HEK293 (cell line): ENCODE data around the gene TAPBP.
A peak's percentile ranks its signal among the peaks of the same experiment; 100 is the strongest.
"Not testable (repeated sequence)": the region's sequence is repeated elsewhere in the genome, so short reads cannot be mapped to it uniquely, and the experiment has no call there.

ENCODE experiments used
- CTCF ChIA-PET: fragments of 350-600 bp; formaldehyde crosslinking; extraction: SDS; loops from one replicate; lab custom pipeline; 2021; ENCODE audit warnings: antibody characterized with exemption; lab: Yijun Ruan, JAX
- POLR2A ChIA-PET: fragments of 300-600 bp; formaldehyde crosslinking; extraction: SDS; loops from one replicate; lab custom pipeline; 2020; ENCODE audit warnings: antibody characterized with exemption, inconsistent platforms; lab: Yijun Ruan, JAX
- H3K27ac ChIP-seq: fragments of 200-500 bp; sonication (Bioruptor generic); 2 replicates; pipeline ENCODE4 v1.5.1; 2014; ENCODE audit warnings: low read depth, low read length, control low read depth, inconsistent platforms; ENCODE audit errors: extremely low read depth
- H3K36me3 ChIP-seq, 2 experiments: fragments of 200-500 bp in 1 of 2; sonication (Bioruptor generic) in 1 of 2; 1 replicate in 1 of 2; 2 replicates in 1 of 2; pipeline ENCODE4 v1.5.1; 2014 to 2017; ENCODE audit warnings: inconsistent platforms in 2 of 2, low read length in 2 of 2; ENCODE audit not compliant: control insufficient read depth in 2 of 2, insufficient read depth in 1 of 2
- H3K4me1 ChIP-seq: fragments of 200-500 bp; sonication (Bioruptor generic); 2 replicates; pipeline ENCODE4 v1.5.1; 2014; ENCODE audit warnings: mild to moderate bottlenecking, low read length, inconsistent platforms; ENCODE audit not compliant: control insufficient read depth, insufficient read depth
- H3K4me3 ChIP-seq: 2 replicates; pipeline ENCODE4 v1.5.1; 2011; ENCODE audit warnings: low read depth, mild to moderate bottlenecking, control low read depth, low read length, moderate library complexity
- H3K9me3 ChIP-seq: fragments of 200-500 bp; sonication (Bioruptor generic); 2 replicates; pipeline ENCODE4 v1.5.1; 2014; ENCODE audit warnings: low read depth, low read length, inconsistent platforms; ENCODE audit not compliant: control insufficient read depth, insufficient read depth
- EGR2 ChIP-seq: fragments of 450-650 bp; formaldehyde crosslinking; IDR thresholded peaks from 2 replicates; pipeline ENCODE4 v1.5.1; 2016; ENCODE audit warnings: low read depth, missing biosample characterization, missing genetic modification characterization
- HOXC10 ChIP-seq: sonication (generic); formaldehyde crosslinking; IDR thresholded peaks from 2 replicates; pipeline ENCODE4 v1.8.1; 2023; ENCODE audit warnings: mild to moderate bottlenecking, missing genetic modification reagents
- KLF1 ChIP-seq: fragments of 450-650 bp; formaldehyde crosslinking; IDR thresholded peaks from 2 replicates; pipeline ENCODE4 v1.5.1; 2016; ENCODE audit warnings: missing biosample characterization, missing genetic modification characterization
- ZFHX2 ChIP-seq: fragments of 450-650 bp; formaldehyde crosslinking; conservative IDR thresholded peaks from 2 replicates; pipeline ENCODE4 v1.5.1; 2016; ENCODE audit warnings: missing biosample characterization, missing genetic modification characterization
- ZNF146 ChIP-seq: fragments of 450-650 bp; formaldehyde crosslinking; IDR thresholded peaks from 2 replicates; pipeline ENCODE4 v1.5.1; 2016; ENCODE audit warnings: missing biosample characterization, missing genetic modification characterization
- ZNF239 ChIP-seq: fragments of 450-650 bp; formaldehyde crosslinking; IDR thresholded peaks from 2 replicates; pipeline ENCODE4 v1.5.1; 2016; ENCODE audit warnings: missing biosample characterization, missing genetic modification characterization
- ZNF302 ChIP-seq: fragments of 450-650 bp; formaldehyde crosslinking; IDR thresholded peaks from 2 replicates; pipeline ENCODE4 v1.5.1; 2016; ENCODE audit warnings: missing biosample characterization, missing genetic modification characterization, low read depth
- ZNF701 ChIP-seq: fragments of 450-650 bp; formaldehyde crosslinking; IDR thresholded peaks from 2 replicates; pipeline ENCODE4 v1.5.1; 2016; ENCODE audit warnings: missing biosample characterization, missing genetic modification characterization
- ZNF768 ChIP-seq: fragments of 450-650 bp; formaldehyde crosslinking; IDR thresholded peaks from 2 replicates; pipeline ENCODE4 v1.5.1; 2018; ENCODE audit warnings: missing biosample characterization, mild to moderate bottlenecking, missing genetic modification characterization
- TF ChIP-seq, protein P1 (sequence below): fragments of 450-650 bp; formaldehyde crosslinking; IDR thresholded peaks from 2 replicates; pipeline ENCODE4 v1.5.1; 2016; ENCODE audit warnings: missing biosample characterization, missing genetic modification characterization
- TF ChIP-seq, protein P2 (sequence below): fragments of 450-650 bp; formaldehyde crosslinking; IDR thresholded peaks from 2 replicates; pipeline ENCODE4 v1.5.1; 2016; ENCODE audit warnings: missing biosample characterization, missing genetic modification characterization
- TF ChIP-seq, protein P3 (sequence below): fragments of 450-650 bp; formaldehyde crosslinking; IDR thresholded peaks from 2 replicates; pipeline ENCODE4 v1.5.1; 2017; ENCODE audit warnings: missing biosample characterization, missing genetic modification characterization

Gene TAPBP

DNA sequence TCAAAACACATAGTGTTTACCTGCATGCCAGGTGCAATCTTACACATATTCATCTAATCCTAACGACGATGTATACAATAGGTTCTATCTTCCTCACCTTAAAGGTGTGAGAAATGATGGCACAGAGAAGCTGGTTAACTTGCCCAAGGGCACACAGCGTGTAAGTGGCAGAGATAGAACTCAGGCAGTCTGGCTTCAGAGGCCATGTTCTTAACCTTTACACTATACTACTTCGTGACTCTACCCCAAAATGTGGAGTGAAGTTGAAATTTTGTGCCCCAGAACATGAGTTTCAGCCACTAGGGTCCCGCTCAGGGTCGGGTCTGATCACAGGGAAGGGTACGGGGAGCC is 42.8 kb downstream of the TAPBP start:
- TF ChIP-seq ZNF239 (tag by site-specific recombination) (no peak), ZNF768 (tag by site-specific recombination) (peak; percentile 93), KLF1 (no peak), HOXC10 (CRISPR knock-in tag) (no peak), ZNF701 (tag by site-specific recombination) (no peak)
- TF ChIP-seq, protein P1, sequence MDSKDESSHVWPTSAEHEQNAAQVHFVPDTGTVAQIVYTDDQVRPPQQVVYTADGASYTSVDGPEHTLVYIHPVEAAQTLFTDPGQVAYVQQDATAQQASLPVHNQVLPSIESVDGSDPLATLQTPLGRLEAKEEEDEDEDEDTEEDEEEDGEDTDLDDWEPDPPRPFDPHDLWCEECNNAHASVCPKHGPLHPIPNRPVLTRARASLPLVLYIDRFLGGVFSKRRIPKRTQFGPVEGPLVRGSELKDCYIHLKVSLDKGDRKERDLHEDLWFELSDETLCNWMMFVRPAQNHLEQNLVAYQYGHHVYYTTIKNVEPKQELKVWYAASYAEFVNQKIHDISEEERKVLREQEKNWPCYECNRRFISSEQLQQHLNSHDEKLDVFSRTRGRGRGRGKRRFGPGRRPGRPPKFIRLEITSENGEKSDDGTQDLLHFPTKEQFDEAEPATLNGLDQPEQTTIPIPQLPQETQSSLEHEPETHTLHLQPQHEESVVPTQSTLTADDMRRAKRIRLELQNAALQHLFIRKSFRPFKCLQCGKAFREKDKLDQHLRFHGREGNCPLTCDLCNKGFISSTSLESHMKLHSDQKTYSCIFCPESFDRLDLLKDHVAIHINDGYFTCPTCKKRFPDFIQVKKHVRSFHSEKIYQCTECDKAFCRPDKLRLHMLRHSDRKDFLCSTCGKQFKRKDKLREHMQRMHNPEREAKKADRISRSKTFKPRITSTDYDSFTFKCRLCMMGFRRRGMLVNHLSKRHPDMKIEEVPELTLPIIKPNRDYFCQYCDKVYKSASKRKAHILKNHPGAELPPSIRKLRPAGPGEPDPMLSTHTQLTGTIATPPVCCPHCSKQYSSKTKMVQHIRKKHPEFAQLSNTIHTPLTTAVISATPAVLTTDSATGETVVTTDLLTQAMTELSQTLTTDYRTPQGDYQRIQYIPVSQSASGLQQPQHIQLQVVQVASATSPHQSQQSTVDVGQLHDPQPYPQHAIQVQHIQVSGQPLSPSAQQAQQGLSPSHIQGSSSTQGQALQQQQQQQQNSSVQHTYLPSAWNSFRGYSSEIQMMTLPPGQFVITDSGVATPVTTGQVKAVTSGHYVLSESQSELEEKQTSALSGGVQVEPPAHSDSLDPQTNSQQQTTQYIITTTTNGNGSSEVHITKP (tag by site-specific recombination): no peak
- TF ChIP-seq, protein P2, sequence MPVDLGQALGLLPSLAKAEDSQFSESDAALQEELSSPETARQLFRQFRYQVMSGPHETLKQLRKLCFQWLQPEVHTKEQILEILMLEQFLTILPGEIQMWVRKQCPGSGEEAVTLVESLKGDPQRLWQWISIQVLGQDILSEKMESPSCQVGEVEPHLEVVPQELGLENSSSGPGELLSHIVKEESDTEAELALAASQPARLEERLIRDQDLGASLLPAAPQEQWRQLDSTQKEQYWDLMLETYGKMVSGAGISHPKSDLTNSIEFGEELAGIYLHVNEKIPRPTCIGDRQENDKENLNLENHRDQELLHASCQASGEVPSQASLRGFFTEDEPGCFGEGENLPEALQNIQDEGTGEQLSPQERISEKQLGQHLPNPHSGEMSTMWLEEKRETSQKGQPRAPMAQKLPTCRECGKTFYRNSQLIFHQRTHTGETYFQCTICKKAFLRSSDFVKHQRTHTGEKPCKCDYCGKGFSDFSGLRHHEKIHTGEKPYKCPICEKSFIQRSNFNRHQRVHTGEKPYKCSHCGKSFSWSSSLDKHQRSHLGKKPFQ (tag by site-specific recombination): 0 out of 2 replicates have a peak, but pooled peaks have one; percentile 20
- TF ChIP-seq, protein P3, sequence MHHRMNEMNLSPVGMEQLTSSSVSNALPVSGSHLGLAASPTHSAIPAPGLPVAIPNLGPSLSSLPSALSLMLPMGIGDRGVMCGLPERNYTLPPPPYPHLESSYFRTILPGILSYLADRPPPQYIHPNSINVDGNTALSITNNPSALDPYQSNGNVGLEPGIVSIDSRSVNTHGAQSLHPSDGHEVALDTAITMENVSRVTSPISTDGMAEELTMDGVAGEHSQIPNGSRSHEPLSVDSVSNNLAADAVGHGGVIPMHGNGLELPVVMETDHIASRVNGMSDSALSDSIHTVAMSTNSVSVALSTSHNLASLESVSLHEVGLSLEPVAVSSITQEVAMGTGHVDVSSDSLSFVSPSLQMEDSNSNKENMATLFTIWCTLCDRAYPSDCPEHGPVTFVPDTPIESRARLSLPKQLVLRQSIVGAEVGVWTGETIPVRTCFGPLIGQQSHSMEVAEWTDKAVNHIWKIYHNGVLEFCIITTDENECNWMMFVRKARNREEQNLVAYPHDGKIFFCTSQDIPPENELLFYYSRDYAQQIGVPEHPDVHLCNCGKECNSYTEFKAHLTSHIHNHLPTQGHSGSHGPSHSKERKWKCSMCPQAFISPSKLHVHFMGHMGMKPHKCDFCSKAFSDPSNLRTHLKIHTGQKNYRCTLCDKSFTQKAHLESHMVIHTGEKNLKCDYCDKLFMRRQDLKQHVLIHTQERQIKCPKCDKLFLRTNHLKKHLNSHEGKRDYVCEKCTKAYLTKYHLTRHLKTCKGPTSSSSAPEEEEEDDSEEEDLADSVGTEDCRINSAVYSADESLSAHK (tag by site-specific recombination): no peak
- POLR2A ChIA-PET: interaction anchor here (1.1 to 3.1 kb wide), 21 partner anchors 8 to 300 kb away, joined by 5 to 65 read pairs (median 11); partner anchors contain the start of genes CUTA, HSD17B8, PFDN6 and PHF1
- peak overlapping the region; percentile 76 for H3K4me3 ChIP-seq
- CTCF ChIA-PET: interaction anchor here (0.5 to 2.8 kb wide), 12 partner anchors 10 to 286 kb away, joined by 3 to 14 read pairs (median 4); partner anchors contain the start of genes PFDN6 and WDR46
- no peaks in the 10 kb centered on the region for H3K9me3 ChIP-seq
- H3K27ac ChIP-seq: peak overlapping the region; percentile 99
- peaks cover 22% of the 10 kb centered on the region for H3K4me1 ChIP-seq
- peaks cover 31 to 79% of the 10 kb centered on the region in 2 experiments for H3K36me3 ChIP-seq

DNA sequence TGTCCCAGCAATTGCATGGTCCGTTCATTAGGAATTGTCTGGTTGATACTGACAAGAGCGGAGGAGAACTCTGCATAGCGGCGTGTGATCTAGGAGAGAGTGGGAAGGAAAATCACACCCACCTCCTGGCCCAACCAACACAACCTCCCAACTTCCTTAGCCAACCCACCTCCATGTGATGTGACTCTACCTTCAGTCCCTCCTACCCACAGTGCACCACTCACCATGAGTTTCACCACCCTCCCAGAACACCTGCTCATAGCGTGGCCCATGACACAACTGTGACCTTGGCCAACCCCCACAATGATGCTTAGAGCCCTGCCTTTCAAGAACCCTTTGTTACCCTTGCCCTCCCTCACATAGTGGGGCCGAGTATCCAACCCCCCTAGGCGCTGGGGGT is 49.9 kb downstream of the TAPBP start:
- Histone ChIP-seq H3K4me1 (no peaks in the 10 kb centered on the region), H3K36me3 (peaks cover 33 to 88% of the 10 kb centered on the region in 2 experiments), H3K4me3 (no peak overlapping the region), H3K9me3 (no peaks in the 10 kb centered on the region), H3K27ac (no peak overlapping the region)
- CTCF ChIA-PET: interaction anchor here (2.3 kb wide), 1 partner anchor 15 kb away, joined by 10 read pairs; no protein-coding TSS in a partner anchor
- TF ChIP-seq ZFHX2: peak; percentile 77
- peak; percentile 92 for TF ChIP-seq EGR2 (tag by site-specific recombination)
- TF ChIP-seq ZNF302 (tag by site-specific recombination): no peak
- POLR2A ChIA-PET: interaction anchor here (0.6 to 3.6 kb wide), 3 partner anchors 8 to 292 kb away, joined by 3 to 18 read pairs (median 12); partner anchors contain the start of genes RPS18 and VPS52

DNA sequence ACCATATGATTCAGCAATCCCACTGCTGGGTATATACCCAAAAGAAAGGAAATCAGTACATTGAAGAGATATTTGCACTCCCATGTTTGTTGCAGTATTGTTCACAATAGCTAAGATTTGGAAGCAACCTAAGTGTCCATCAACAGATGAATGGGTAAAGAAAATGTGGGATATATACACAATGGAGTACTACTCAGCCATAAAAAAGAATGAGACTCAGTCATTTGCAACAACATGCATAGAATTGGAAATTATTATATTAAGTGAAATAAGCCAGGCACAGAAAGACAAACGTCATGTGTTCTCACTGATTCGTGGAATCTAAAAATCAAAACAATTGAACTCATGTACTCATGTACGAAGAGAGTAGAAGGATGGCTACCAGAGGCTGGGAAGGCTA is 51.4 kb downstream of the TAPBP start:
- ChIA-PET POLR2A (interaction anchor here (0.7 to 3.6 kb wide), 3 partner anchors 9 to 30 kb away, joined by 3 to 18 read pairs (median 12); partner anchors contain the start of genes RPS18 and VPS52), CTCF (interaction anchor here (0.6 to 2.3 kb wide), 3 partner anchors 13 to 29 kb away, joined by 3 to 10 read pairs (median 9); partner anchors contain the start of gene B3GALT4)
- TF ChIP-seq ZNF146 (tag by site-specific recombination): peak; percentile 94
- H3K27ac ChIP-seq, H3K4me1 ChIP-seq, H3K4me3 ChIP-seq, H3K9me3 ChIP-seq: not testable (repeated sequence)
- H3K36me3 ChIP-seq: peaks cover 41 to 82% of the 10 kb centered on the region in 2 experiments; a peak in 2 of 3 replicates
